Common myeloid progenitor, CD34-positive (primary cell): ENCODE results near the gene ADD3.

Source experiments
- CTCF ChIA-PET: fragments of 350-600 bp; sonication (Branson Sonifier 250); formaldehyde crosslinking; loops from one replicate; lab custom pipeline; 2021; ENCODE audit warnings: antibody characterized with exemption; lab: Charles Lee
- POLR2A ChIA-PET: fragments of 350-600 bp; sonication (Branson Sonifier 250); formaldehyde crosslinking; loops from one replicate; lab custom pipeline; 2021; ENCODE audit warnings: antibody characterized with exemption; lab: Charles Lee
- DNase-seq, 3 donors: peaks; one replicate each; pipeline versions ENCODE4 v3.0.0 to v3.0.0-alpha.2; 2013
- H3K27ac ChIP-seq, 2 experiments: 1 replicate in 1 of 2; 2 replicates in 1 of 2; pipeline ENCODE4 v1.7.0; 2013; ENCODE audit warnings: inconsistent platforms in 2 of 2, low read length in 2 of 2, mild to moderate bottlenecking in 2 of 2, low read depth in 1 of 2, moderate library complexity in 1 of 2; ENCODE audit not compliant: severe bottlenecking in 2 of 2, insufficient read depth in 1 of 2, poor library complexity in 1 of 2
- H3K27me3 ChIP-seq, 5 experiments: replicated peaks in 2 of 5; 1 replicate in 3 of 5; 2 replicates in 2 of 5; pipeline versions ENCODE4 v1.6.1 to v1.7.0; 2013; ENCODE audit warnings: low read length in 4 of 5, mild to moderate bottlenecking in 2 of 5, moderate library complexity in 2 of 5, inconsistent platforms in 1 of 5; ENCODE audit not compliant: insufficient read depth in 5 of 5, control insufficient read depth in 4 of 5
- H3K36me3 ChIP-seq, 4 experiments: 1 replicate in 2 of 4; 2 replicates in 2 of 4; pipeline versions ENCODE4 v1.6.1 to v1.7.0; 2013; ENCODE audit warnings: low read length in 3 of 4, control low read depth in 1 of 4, mild to moderate bottlenecking in 1 of 4; ENCODE audit not compliant: control insufficient read depth in 4 of 4, insufficient read depth in 4 of 4
- H3K4me1 ChIP-seq, 4 experiments: 1 replicate in 3 of 4; 2 replicates in 1 of 4; pipeline versions ENCODE4 v1.6.1 to v1.7.1; 2013; ENCODE audit warnings: low read length in 3 of 4, mild to moderate bottlenecking in 3 of 4, control low read depth in 1 of 4, inconsistent platforms in 1 of 4, moderate library complexity in 1 of 4; ENCODE audit not compliant: control insufficient read depth in 4 of 4, insufficient read depth in 4 of 4; ENCODE audit errors: control extremely low read depth in 1 of 4
- H3K4me3 ChIP-seq, 7 experiments: 1 replicate in 4 of 7; 2 replicates in 3 of 7; pipeline versions ENCODE4 v1.5.1 to v1.7.0; 2013; ENCODE audit warnings: mild to moderate bottlenecking in 7 of 7, low read length in 6 of 7, moderate library complexity in 6 of 7, inconsistent platforms in 2 of 7, low read depth in 2 of 7, control low read depth in 1 of 7; ENCODE audit not compliant: insufficient read depth in 4 of 7, control insufficient read depth in 1 of 7; ENCODE audit errors: extremely low read depth in 1 of 7
- H3K9me3 ChIP-seq, 5 experiments: 1 replicate in 4 of 5; 2 replicates in 1 of 5; pipeline versions ENCODE4 v1.6.1 to v1.7.1; 2013; ENCODE audit warnings: low read length in 4 of 5, mild to moderate bottlenecking in 2 of 5, inconsistent platforms in 1 of 5, low read depth in 1 of 5, moderate library complexity in 1 of 5; ENCODE audit not compliant: control insufficient read depth in 4 of 5, insufficient read depth in 2 of 5; ENCODE audit errors: control extremely low read depth in 1 of 5
- WGBS: methylation state at CpG from one replicate; pipeline ENCODE4 v1.1.5; 2013; ENCODE audit not compliant: insufficient coverage; 5-methylcytosine and 5-hydroxymethylcytosine counted together

The ADD3 gene

GRCh38 chr10:110150981-110151380 lies 143.2 kb downstream of the ADD3 start:
- 97% methylated on average over 5 of the region's 6 CpGs for WGBS
- H3K9me3 ChIP-seq: peaks cover 0 to 3% (median 0%) of the 10 kb centered on the region in 5 experiments
- H3K4me3 ChIP-seq: no peak overlapping the region
- H3K4me1 ChIP-seq: peaks cover 0 to 4% (median 0%) of the 10 kb centered on the region in 4 experiments
- POLR2A ChIA-PET: no interaction called here
- DNase-seq: no peak
- no peaks in the 10 kb centered on the region for H3K36me3 ChIP-seq
- H3K27me3 ChIP-seq: peaks cover 2 to 93% (median 39%) of the 10 kb centered on the region in 5 experiments
- CTCF ChIA-PET: interaction anchor here (0.7 to 1.6 kb wide), 3 partner anchors 13 to 128 kb away, joined by 3 to 5 read pairs (median 3); no protein-coding TSS in a partner anchor
- no peak overlapping the region for H3K27ac ChIP-seq

GRCh38 chr10:110151467-110151866 lies 143.7 kb downstream of the ADD3 start:
- H3K4me3 ChIP-seq: no peak overlapping the region
- WGBS: 33% methylated on average over 1 of the region's 8 CpGs
- H3K4me1 ChIP-seq: peaks cover under 1 to 6% (median 3%) of the 10 kb centered on the region in 4 experiments
- H3K27me3 ChIP-seq: peaks cover 1 to 96% (median 39%) of the 10 kb centered on the region in 5 experiments
- POLR2A ChIA-PET: no interaction called here
- peaks cover 0 to 3% (median 0%) of the 10 kb centered on the region in 5 experiments for H3K9me3 ChIP-seq
- no peak for DNase-seq
- no peak overlapping the region for H3K27ac ChIP-seq
- CTCF ChIA-PET: interaction anchor here (0.6 to 0.9 kb wide), 3 partner anchors 16 to 128 kb away, joined by 3 to 4 read pairs (median 3); no protein-coding TSS in a partner anchor
- H3K36me3 ChIP-seq: no peaks in the 10 kb centered on the region

GRCh38 chr10:110151971-110152370 lies 144.2 kb downstream of the ADD3 start:
- CTCF ChIA-PET: interaction anchor here (0.6 to 1.8 kb wide), 4 partner anchors 8 to 54 kb away, joined by 3 to 6 read pairs (median 4); no protein-coding TSS in a partner anchor
- POLR2A ChIA-PET: no interaction called here

GRCh38 chr10:110153396-110153795 lies 145.6 kb downstream of the ADD3 start:
- no peaks in the 10 kb centered on the region for H3K36me3 ChIP-seq
- no peak overlapping the region for H3K27ac ChIP-seq
- H3K9me3 ChIP-seq: peaks cover 0 to 3% (median 0%) of the 10 kb centered on the region in 5 experiments
- H3K4me3 ChIP-seq: no peak overlapping the region
- H3K4me1 ChIP-seq: peaks cover 6 to 20% (median 17%) of the 10 kb centered on the region in 4 experiments
- H3K27me3 ChIP-seq: peaks cover 0 to 82% (median 40%) of the 10 kb centered on the region in 5 experiments
- POLR2A ChIA-PET: no interaction called here
- DNase-seq: no peak
- CTCF ChIA-PET: interaction anchor here (0.6 to 1.8 kb wide), 7 partner anchors 9 to 199 kb away, joined by 3 to 6 read pairs (median 3); no protein-coding TSS in a partner anchor
- WGBS: 100% methylated on average over 3 of the region's 7 CpGs

More at GRCh38 chr10:110151971-110152370, 144.2 kb downstream of the ADD3 start:
- Histone ChIP-seq H3K4me1 (peaks cover 2 to 11% (median 8%) of the 10 kb centered on the region in 4 experiments), H3K36me3 (no peaks in the 10 kb centered on the region), H3K9me3 (peaks cover 0 to 3% (median 0%) of the 10 kb centered on the region in 5 experiments), H3K27me3 (peaks cover 0 to 91% (median 39%) of the 10 kb centered on the region in 5 experiments), H3K4me3 (no peak overlapping the region), H3K27ac (no peak overlapping the region)
- 96% methylated on average over 4 of the region's 6 CpGs for WGBS
- DNase-seq: no peak

GRCh38 chr10:110156046-110156445 lies 148.3 kb downstream of the ADD3 start:
- H3K4me3 ChIP-seq: no peak overlapping the region
- DNase-seq: no peak
- POLR2A ChIA-PET: interaction anchor here (0.6 to 1.7 kb wide), 3 partner anchors 12 to 716 kb away, joined by 3 to 4 read pairs (median 4); partner anchors contain the start of genes MXI1 and PDCD4
- peaks cover 6 to 20% (median 17%) of the 10 kb centered on the region in 4 experiments for H3K4me1 ChIP-seq
- WGBS: 100% methylated on average over 7 of the region's 8 CpGs
- no peak overlapping the region for H3K27ac ChIP-seq
- H3K9me3 ChIP-seq: peaks cover 0 to 3% (median 0%) of the 10 kb centered on the region in 5 experiments
- no peaks in the 10 kb centered on the region for H3K36me3 ChIP-seq
- H3K27me3 ChIP-seq: peaks cover 19 to 77% (median 47%) of the 10 kb centered on the region in 5 experiments
- CTCF ChIA-PET: interaction anchor here (1.1 to 1.8 kb wide), 5 partner anchors 9 to 55 kb away, joined by 3 to 8 read pairs (median 4); no protein-coding TSS in a partner anchor

- Histone ChIP-seq H3K27me3 (peaks cover 25 to 77% (median 53%) of the 10 kb centered on the region in 5 experiments), H3K4me1 (peaks cover 6 to 20% (median 17%) of the 10 kb centered on the region in 4 experiments), H3K4me3 (no peak overlapping the region), H3K36me3 (no peaks in the 10 kb centered on the region), H3K27ac (no peak overlapping the region), H3K9me3 (peaks cover 0 to 3% (median 2%) of the 10 kb centered on the region in 5 experiments)
- POLR2A ChIA-PET: no interaction called here
- no peak for DNase-seq
- 82% methylated on average over 7 of the region's 11 CpGs for WGBS
- CTCF ChIA-PET: interaction anchor here (0.8 to 1.9 kb wide), 5 partner anchors 13 to 121 kb away, joined by 3 to 5 read pairs (median 4); no protein-coding TSS in a partner anchor
Observed at GRCh38 chr10:110158051-110159005, 150.5 kb downstream of the ADD3 start.
